ENCODE measurements around the gene SUMF2.

DNA sequence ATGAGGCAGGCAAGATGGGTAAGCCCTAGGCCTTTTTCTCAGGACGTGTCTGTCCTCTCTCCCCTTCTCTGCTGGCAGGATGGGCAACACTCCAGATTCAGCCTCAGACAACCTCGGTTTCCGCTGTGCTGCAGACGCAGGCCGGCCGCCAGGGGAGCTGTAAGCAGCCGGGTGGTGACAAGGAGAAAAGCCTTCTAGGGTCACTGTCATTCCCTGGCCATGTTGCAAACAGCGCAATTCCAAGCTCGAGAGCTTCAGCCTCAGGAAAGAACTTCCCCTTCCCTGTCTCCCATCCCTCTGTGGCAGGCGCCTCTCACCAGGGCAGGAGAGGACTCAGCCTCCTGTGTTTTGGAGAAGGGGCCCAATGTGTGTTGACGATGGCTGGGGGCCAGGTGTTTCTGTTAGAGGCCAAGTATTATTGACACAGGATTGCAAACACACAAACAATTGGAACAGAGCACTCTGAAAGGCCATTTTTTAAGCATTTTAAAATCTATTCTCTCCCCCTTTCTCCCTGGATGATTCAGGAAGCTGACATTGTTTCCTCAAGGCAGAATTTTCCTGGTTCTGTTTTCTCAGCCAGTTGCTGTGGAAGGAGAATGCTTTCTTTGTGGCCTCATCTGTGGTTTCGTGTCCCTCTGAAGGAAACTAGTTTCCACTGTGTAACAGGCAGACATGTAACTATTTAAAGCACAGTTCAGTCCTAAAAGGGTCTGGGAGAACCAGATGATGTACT is 15.5 kb downstream of the SUMF2 start:
- TF ChIP-seq EP300 (conservative IDR thresholded peaks at IDR 0.05; ENCODE audit: poor library complexity, severe bottlenecking) = no peak
- TF ChIP-seq, protein P1, sequence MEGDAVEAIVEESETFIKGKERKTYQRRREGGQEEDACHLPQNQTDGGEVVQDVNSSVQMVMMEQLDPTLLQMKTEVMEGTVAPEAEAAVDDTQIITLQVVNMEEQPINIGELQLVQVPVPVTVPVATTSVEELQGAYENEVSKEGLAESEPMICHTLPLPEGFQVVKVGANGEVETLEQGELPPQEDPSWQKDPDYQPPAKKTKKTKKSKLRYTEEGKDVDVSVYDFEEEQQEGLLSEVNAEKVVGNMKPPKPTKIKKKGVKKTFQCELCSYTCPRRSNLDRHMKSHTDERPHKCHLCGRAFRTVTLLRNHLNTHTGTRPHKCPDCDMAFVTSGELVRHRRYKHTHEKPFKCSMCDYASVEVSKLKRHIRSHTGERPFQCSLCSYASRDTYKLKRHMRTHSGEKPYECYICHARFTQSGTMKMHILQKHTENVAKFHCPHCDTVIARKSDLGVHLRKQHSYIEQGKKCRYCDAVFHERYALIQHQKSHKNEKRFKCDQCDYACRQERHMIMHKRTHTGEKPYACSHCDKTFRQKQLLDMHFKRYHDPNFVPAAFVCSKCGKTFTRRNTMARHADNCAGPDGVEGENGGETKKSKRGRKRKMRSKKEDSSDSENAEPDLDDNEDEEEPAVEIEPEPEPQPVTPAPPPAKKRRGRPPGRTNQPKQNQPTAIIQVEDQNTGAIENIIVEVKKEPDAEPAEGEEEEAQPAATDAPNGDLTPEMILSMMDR (IDR thresholded peaks at IDR 0.05; ENCODE audit: poor library complexity, severe bottlenecking) = no peak
- TF ChIP-seq SMC3 (conservative IDR thresholded peaks at IDR 0.05; ENCODE audit: poor library complexity) = no peak
- no peak for TF ChIP-seq EZH2 (IDR thresholded peaks at IDR 0.05; ENCODE audit: borderline replicate concordance, insufficient read depth, low read length, poor library complexity, severe bottlenecking)
- no peak for TF ChIP-seq POLR2AphosphoS5 (IDR thresholded peaks at IDR 0.05)
- no peak for TF ChIP-seq REST (IDR thresholded peaks at IDR 0.05; ENCODE audit: borderline replicate concordance)
- TF ChIP-seq MXI1 (conservative IDR thresholded peaks at IDR 0.05; ENCODE audit: poor library complexity, severe bottlenecking) = no peak
- no peak for TF ChIP-seq RAD21 (conservative IDR thresholded peaks at IDR 0.05)

Measured in neural cell (in vitro differentiated cells).